LHCN-M2 (cell line): ENCODE measurements around the gene SPAAR. TPM values are rescaled to one million over a fixed set of nuclear protein-coding genes. Genes with fewer than 3 reads are reported as not detected.
A peak's percentile ranks its signal among the peaks of the same experiment; 100 is the strongest.

Experiments
- DNase-seq: peaks from one replicate; pipeline ENCODE4 v3.0.0-alpha.2; 2012; ENCODE audit warnings: low read depth
- total RNA-seq: library from RNA; depleted of rRNA; stranded (reverse); fragments of >200 nt; gene quantifications from 2 replicates; pipeline ENCODE4 v1.2.3, GENCODE V29; 2014; rRNA removed

Gene SPAAR
- total RNA-seq, 1 experiment from 2014 or later, result 0.17 TPM

- no peak for DNase-seq
Measured at GRCh38 chr9:35948451-35948850, 39.2 kb downstream of the SPAAR start.

DNA sequence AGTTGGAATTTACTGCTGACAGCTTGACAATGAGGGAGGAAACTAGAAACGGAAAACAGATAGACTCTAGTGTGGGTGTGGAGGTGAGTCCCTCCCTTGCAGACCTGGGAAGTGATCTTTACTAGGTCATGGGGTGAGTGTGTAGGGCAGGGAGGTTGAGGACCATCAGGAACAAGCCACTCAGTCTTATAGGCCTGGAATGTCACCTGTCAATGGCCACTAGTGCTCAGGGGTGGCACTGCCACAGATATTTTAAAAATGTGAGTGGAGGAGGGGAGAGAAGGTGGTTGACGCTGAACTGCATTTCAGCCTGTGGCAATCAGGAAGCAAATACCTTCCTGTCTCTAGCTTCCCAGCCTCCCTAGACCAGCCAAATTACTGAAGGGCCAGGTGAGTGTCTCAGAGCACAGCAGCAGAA, 39.6 kb downstream of the SPAAR start:
- DNase-seq, result no peak

GRCh38 chr9:35951736-35952135, 42.4 kb downstream of the SPAAR start:
- peak; percentile 41 for DNase-seq

- no peak for DNase-seq
Measured at GRCh38 chr9:35952526-35953191, 43.4 kb downstream of the SPAAR start.

DNA sequence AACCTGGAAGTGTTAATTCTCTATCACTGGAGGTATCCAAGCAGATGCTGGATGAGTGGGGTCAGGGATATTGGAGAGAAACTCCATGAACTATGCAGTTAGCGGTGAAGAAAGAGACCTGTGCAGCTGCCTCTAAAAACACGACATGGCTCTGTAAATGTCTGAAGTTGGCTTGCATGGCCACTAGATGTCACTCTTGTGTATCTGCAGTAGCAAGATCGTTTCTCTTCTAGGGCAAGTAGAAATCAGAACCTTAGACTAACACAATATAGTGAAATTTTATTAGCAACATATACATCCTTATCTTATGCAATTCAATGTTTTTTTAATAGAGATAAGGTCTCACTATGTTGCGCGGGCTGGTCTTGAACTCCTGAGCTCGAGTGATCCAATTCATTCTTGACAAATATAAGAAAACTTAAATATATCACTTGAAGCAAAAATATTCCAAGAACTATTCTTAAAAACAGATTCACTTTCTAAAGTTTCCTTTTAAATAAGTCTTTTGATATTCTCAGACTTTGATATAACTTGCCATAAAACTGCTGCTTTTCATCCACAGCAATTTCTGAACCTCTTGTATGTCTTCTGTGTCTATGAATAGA, 45.8 kb downstream of the SPAAR start:
- DNase-seq, result peak; percentile 72

- no peak for DNase-seq
Measured at GRCh38 chr9:35956651-35957050, 47.4 kb downstream of the SPAAR start.

DNA sequence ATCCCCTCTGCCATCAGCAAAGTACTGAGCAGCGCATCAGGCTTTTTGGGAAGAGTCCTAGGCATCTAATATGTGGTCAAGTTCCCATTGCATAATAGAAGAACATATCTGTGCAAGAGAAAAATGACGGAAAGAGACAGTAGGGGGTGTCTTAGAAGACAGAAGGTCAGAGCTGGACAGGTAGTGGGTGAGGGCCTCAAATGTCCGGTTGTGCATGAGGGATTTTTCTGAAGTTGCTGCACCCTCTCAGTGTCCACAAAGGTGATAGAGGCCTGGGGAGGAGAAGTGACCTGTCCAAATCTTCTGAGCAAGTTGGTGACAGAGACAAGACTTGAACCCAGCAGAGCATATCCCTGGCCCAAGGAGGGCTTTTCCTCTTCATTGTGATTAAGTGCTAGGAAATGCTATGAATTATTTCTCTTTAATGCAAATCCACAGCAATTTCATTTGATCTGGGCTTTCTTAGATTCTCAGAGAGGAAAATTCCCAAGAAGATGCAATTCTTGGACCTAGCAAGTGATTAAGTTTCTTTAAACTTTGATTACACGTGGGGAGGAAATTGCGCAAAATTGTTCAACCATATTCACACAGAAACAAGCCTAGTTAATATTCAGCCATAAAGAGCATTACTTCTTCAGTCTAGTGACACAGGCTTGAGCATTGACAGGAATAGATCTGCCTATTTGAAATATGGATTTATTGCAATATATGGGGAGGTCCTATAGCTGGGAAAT, 49.0 kb downstream of the SPAAR start, which contains the start of gene OR2S2:
TSS of gene OR2S2 (minus strand) at position 51 of the 734 bp plus-strand sequence. CDS start 56 bp downstream, outside the sequence.
- no peak for DNase-seq

- peak; percentile 29 for DNase-seq
Measured at GRCh38 chr9:35960039-35960655, 50.9 kb downstream of the SPAAR start.

Other genes with a start within 250 kb of the SPAAR start
- gene ARHGEF39, start 244.3 kb upstream of the SPAAR start, total RNA-seq, result 4.4 and 4.5 TPM in 2 replicates
- gene CA9, start 235.6 kb upstream of the SPAAR start, total RNA-seq, result 2.4 and 3.8 TPM in 2 replicates
- gene TPM2, start 219.6 kb upstream of the SPAAR start, total RNA-seq, result 1,008 and 1,115 TPM in 2 replicates
- 356 and 415 TPM in 2 replicates for gene TLN1, start 177.3 kb upstream of the SPAAR start, total RNA-seq
- 87.9 and 108 TPM in 2 replicates for gene CREB3, start 176.8 kb upstream of the SPAAR start, total RNA-seq
- 26.4 and 29.9 TPM in 2 replicates for gene GBA2, start 160.3 kb upstream of the SPAAR start, total RNA-seq
- 13.5 and 17.4 TPM in 2 replicates for gene RGP1, start 160.2 kb upstream of the SPAAR start, total RNA-seq
- not detected in 2 replicates for gene MSMP, start 155.2 kb upstream of the SPAAR start, total RNA-seq
- gene NPR2, start 117.9 kb upstream of the SPAAR start, total RNA-seq, result 14.5 and 23.0 TPM in 2 replicates
- 0.98 and 1.4 TPM in 2 replicates for gene SPAG8, start 97.2 kb upstream of the SPAAR start, total RNA-seq
- gene HINT2, start 94.4 kb upstream of the SPAAR start, total RNA-seq, result 22.8 and 33.0 TPM in 2 replicates
- not detected in 2 replicates for gene FAM221B, start 80.8 kb upstream of the SPAAR start, total RNA-seq
- 2.8 and 3.6 TPM in 2 replicates for gene TMEM8B, start 80.3 kb upstream of the SPAAR start, total RNA-seq
- not detected in 2 replicates for gene OR13J1, start 39.1 kb upstream of the SPAAR start, total RNA-seq
- gene HRCT1, start 3.3 kb upstream of the SPAAR start, total RNA-seq, result 1.5 and 2.1 TPM in 2 replicates
- gene OR2S2, start 48.7 kb downstream of the SPAAR start, total RNA-seq, result not detected in 2 replicates
- gene RECK, start 127.4 kb downstream of the SPAAR start, total RNA-seq, result 10.6 and 12.2 TPM in 2 replicates
- gene GLIPR2, start 227.2 kb downstream of the SPAAR start, total RNA-seq, result 29.6 and 38.3 TPM in 2 replicates